ENCODE measurements around the gene SLC25A5.

SLC25A5 gene

DNA sequence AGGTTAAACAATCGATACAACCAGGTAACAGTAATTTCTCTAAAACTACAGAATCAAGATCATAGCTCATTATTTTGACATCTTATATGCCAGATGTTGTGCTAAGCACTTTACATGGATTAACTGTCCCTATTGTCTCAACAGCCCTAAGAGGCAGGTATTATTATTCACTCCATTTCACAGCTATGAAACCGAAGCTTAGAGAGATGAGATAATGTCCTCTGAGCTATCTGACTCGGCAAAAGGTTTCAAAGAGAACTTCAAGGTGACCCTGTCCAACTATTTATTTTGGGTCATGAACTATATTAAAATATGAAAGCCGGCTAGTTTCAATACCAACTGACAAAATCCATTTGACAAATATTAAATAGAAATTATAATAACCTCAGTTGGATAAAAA is 10.3 kb downstream of the SLC25A5 start:
- H3K27me3 ChIP-seq (replicated peaks; ENCODE audit: control insufficient read depth, insufficient read depth, low read length), result no peaks in the 10 kb centered on the region
- TF ChIP-seq, protein P1, sequence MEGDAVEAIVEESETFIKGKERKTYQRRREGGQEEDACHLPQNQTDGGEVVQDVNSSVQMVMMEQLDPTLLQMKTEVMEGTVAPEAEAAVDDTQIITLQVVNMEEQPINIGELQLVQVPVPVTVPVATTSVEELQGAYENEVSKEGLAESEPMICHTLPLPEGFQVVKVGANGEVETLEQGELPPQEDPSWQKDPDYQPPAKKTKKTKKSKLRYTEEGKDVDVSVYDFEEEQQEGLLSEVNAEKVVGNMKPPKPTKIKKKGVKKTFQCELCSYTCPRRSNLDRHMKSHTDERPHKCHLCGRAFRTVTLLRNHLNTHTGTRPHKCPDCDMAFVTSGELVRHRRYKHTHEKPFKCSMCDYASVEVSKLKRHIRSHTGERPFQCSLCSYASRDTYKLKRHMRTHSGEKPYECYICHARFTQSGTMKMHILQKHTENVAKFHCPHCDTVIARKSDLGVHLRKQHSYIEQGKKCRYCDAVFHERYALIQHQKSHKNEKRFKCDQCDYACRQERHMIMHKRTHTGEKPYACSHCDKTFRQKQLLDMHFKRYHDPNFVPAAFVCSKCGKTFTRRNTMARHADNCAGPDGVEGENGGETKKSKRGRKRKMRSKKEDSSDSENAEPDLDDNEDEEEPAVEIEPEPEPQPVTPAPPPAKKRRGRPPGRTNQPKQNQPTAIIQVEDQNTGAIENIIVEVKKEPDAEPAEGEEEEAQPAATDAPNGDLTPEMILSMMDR (IDR thresholded peaks at IDR 0.05; ENCODE audit: insufficient read depth, low read length, poor library complexity, severe bottlenecking), result no peak
- H3K36me3 ChIP-seq (ENCODE audit: control insufficient read depth, insufficient read depth, low read length), result no peaks in the 10 kb centered on the region
- no peak for DNase-seq (ENCODE audit: extremely low read depth, insufficient read length)
- no peak overlapping the region for H3K4me3 ChIP-seq (replicated peaks; ENCODE audit: low read depth, low read length)

DNA sequence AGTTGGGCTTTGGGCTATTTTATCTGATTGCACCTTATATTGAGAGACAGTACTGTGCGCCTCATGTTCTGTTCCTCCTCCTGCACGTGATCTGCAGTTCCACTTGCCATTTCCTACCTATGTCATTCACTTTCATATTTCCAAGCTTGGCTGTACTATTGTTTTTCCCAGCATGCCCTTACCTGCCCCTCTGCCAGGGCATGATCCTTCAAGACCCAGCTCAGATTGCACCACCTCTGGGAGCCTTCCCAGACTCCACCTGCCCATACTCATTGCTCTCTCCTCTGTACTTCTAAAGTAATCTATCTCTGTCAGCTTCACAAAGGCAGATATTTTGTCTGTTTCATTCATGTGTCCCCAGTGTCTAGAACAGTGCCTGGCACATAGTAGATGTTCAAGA is 11.6 kb downstream of the SLC25A5 start:
- no peak for DNase-seq (ENCODE audit: extremely low read depth, insufficient read length)
- no peaks in the 10 kb centered on the region for H3K27me3 ChIP-seq (replicated peaks; ENCODE audit: control insufficient read depth, insufficient read depth, low read length)
- no peaks in the 10 kb centered on the region for H3K36me3 ChIP-seq (ENCODE audit: control insufficient read depth, insufficient read depth, low read length)
- H3K4me3 ChIP-seq (replicated peaks; ENCODE audit: low read depth, low read length), result no peak overlapping the region
- TF ChIP-seq, protein P1 (IDR thresholded peaks at IDR 0.05; ENCODE audit: insufficient read depth, low read length, poor library complexity, severe bottlenecking), result no peak

GRCh38 chrX:119481323-119481801 is 13.1 kb downstream of the SLC25A5 start:
- Histone ChIP-seq H3K4me3 (replicated peaks; ENCODE audit: low read depth, low read length) (no peak overlapping the region), H3K36me3 (ENCODE audit: control insufficient read depth, insufficient read depth, low read length) (no peaks in the 10 kb centered on the region), H3K27me3 (replicated peaks; ENCODE audit: control insufficient read depth, insufficient read depth, low read length) (no peaks in the 10 kb centered on the region)
- DNase-seq (ENCODE audit: extremely low read depth, insufficient read length), result no peak
- TF ChIP-seq, protein P1 (IDR thresholded peaks at IDR 0.05; ENCODE audit: insufficient read depth, low read length, poor library complexity, severe bottlenecking), result no peak

DNA sequence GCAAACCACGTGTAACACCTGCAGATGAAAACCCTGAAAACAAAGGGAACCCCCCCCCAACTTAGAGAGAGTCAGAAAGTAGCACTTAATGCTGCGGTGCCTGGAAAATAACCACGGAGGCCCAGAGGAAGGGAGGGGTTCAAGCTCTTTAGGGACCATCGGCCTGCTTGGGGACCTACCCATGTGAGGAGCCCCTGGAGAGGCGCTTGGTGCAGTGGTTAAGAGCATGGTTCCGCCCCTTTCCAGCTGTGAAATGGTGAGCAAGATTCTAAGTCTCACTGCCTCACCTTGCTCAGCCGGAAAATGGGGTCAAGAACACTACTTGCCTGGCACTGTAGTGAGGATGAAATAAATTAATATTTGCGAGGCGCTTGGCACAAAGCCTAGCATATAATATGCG is 13.8 kb downstream of the SLC25A5 start:
- no peak overlapping the region for H3K4me3 ChIP-seq (replicated peaks; ENCODE audit: low read depth, low read length)
- no peak for DNase-seq (ENCODE audit: extremely low read depth, insufficient read length)
- TF ChIP-seq, protein P1 (IDR thresholded peaks at IDR 0.05; ENCODE audit: insufficient read depth, low read length, poor library complexity, severe bottlenecking), result no peak

GRCh38 chrX:119482481-119483480 is 14.5 kb downstream of the SLC25A5 start:
- H3K4me3 ChIP-seq (replicated peaks; ENCODE audit: low read depth, low read length), result peak overlapping the region; percentile 27
- peak; percentile 66 for DNase-seq (ENCODE audit: extremely low read depth, insufficient read length)
- H3K27me3 ChIP-seq (replicated peaks; ENCODE audit: control insufficient read depth, insufficient read depth, low read length), result no peaks in the 10 kb centered on the region
- TF ChIP-seq, protein P1 (IDR thresholded peaks at IDR 0.05; ENCODE audit: insufficient read depth, low read length, poor library complexity, severe bottlenecking), result peak; percentile 61
- H3K36me3 ChIP-seq (ENCODE audit: control insufficient read depth, insufficient read depth, low read length), result no peaks in the 10 kb centered on the region

More for the DNA sequence above, 13.8 kb downstream of the SLC25A5 start:
- Histone ChIP-seq H3K36me3 (ENCODE audit: control insufficient read depth, insufficient read depth, low read length) (no peaks in the 10 kb centered on the region), H3K27me3 (replicated peaks; ENCODE audit: control insufficient read depth, insufficient read depth, low read length) (no peaks in the 10 kb centered on the region)
